Skeletal muscle tissue (tissue), 4 donors: Measurements from ENCODE around the gene GABARAPL2. TPM values are rescaled to one million over a fixed set of nuclear protein-coding genes. Genes with fewer than 3 reads are reported as not detected.

Experiments used
- H3K27ac ChIP-seq: one replicate; pipeline ENCODE4 v1.7.0; 2013; ENCODE audit warnings: mild to moderate bottlenecking, low read depth, low read length, inconsistent platforms
- H3K27me3 ChIP-seq, 3 donors: one replicate each; pipeline ENCODE4 v1.7.0; 2013; ENCODE audit warnings: low read length in 3 of 3; ENCODE audit not compliant: control insufficient read depth in 3 of 3, insufficient read depth in 3 of 3
- H3K36me3 ChIP-seq, 3 donors: one replicate each; pipeline ENCODE4 v1.7.0; 2013; ENCODE audit warnings: low read length in 3 of 3; ENCODE audit not compliant: control insufficient read depth in 3 of 3, insufficient read depth in 3 of 3
- H3K4me1 ChIP-seq, 3 donors: one replicate each; pipeline ENCODE4 v1.7.0; 2013; ENCODE audit warnings: low read length in 3 of 3, mild to moderate bottlenecking in 3 of 3; ENCODE audit not compliant: control insufficient read depth in 3 of 3, insufficient read depth in 3 of 3
- H3K4me3 ChIP-seq, 3 donors: one replicate each; pipeline ENCODE4 v1.7.0; 2013; ENCODE audit warnings: low read length in 3 of 3
- H3K9ac ChIP-seq, 3 donors: one replicate each; pipeline ENCODE4 v1.7.0; 2013; ENCODE audit warnings: low read length in 3 of 3, mild to moderate bottlenecking in 3 of 3, moderate library complexity in 2 of 3, low read depth in 1 of 3
- H3K9me3 ChIP-seq, 3 donors: one replicate each; pipeline ENCODE4 v1.7.0; 2013; ENCODE audit warnings: low read length in 3 of 3; ENCODE audit not compliant: control insufficient read depth in 3 of 3
- total RNA-seq: library from RNA; depleted of rRNA; stranded (reverse); fragments of >200 nt; gene quantifications from one replicate; pipeline ENCODE4 v1.2.3, GENCODE V29; 2014
- donor health status: Osteomylitis.

GABARAPL2 gene
- total RNA-seq = 67.8 TPM

DNA sequence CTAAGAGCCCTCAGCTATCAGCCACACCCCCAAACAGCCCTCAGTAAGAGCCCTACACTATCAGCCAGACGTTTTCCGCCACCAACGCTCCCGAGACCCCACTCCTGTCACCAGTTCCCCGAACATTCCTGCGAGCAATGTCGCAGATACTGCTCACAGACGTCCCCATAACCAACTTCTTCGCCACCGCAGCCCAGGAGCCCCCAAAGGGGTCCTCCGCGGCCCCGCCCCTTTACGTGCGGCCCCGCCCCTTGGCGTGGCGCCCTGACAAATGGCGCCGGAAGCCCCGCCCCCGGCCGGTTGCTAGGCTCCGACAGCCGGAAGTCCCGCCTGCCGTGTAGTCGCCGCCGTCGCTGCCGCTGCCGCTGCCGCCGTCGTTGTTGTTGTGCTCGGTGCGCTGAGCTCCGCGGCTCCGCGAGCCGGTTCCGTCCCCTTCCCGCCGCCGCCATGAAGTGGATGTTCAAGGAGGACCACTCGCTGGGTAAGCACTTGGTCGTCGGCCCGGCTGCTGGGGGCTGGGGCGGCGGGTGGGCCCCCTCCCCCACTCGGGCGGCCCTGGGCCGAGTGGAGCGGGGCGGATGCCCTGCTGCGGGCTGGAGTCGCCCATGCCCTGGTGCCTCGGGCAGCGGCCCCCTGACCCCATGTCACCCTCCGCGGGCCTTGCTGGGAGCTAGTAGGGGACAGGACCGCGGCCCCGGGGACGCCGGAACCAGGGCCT, at the start of gene GABARAPL2:
TSS of gene GABARAPL2 (plus strand) at position 340 of the 718 bp plus-strand sequence. CDS start at position 448, 108 bp downstream.
- peaks cover 25 to 48% (median 36%) of the 10 kb centered on the region in 3 donors for H3K4me1 ChIP-seq
- H3K27ac ChIP-seq = peak within 1 kb of the TSS; percentile 84
- H3K36me3 ChIP-seq = peaks cover 23 to 35% (median 29%) of the 10 kb centered on the region in 3 donors
- no peaks in the 10 kb centered on the region for H3K9me3 ChIP-seq
- no peaks in the 10 kb centered on the region for H3K27me3 ChIP-seq
- H3K9ac ChIP-seq = peak within 1 kb of the TSS; percentile 92 to 94 (median 93)
- H3K4me3 ChIP-seq = peak within 1 kb of the TSS; percentile 82 to 96 (median 92)

DNA sequence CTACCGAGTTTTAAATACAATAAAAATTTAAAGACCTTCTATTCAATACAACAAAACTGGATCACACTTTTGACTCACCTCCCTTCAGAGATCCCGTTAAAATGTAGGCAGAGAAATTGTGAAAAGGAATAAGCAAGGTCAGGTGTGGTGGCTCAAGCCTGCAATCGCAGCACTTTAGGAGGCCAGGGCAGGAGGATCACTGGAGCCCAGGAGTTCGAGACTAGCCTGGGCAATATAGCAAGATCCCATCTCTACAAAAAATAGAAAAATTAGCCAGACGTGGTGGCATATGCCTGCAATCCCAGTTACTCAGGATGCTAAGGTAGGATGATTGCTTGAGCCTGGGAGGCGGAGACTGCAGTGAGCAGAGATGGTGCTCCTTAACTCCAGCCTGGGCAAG, 47.0 kb upstream of the GABARAPL2 start:
- Histone ChIP-seq H3K4me1 (peaks cover 0 to 9% (median 5%) of the 10 kb centered on the region in 3 donors), H3K9me3 (no peaks in the 10 kb centered on the region), H3K4me3 (no peak overlapping the region), H3K36me3 (no peaks in the 10 kb centered on the region), H3K27ac (no peak overlapping the region), H3K9ac (no peak overlapping the region), H3K27me3 (no peaks in the 10 kb centered on the region)

DNA sequence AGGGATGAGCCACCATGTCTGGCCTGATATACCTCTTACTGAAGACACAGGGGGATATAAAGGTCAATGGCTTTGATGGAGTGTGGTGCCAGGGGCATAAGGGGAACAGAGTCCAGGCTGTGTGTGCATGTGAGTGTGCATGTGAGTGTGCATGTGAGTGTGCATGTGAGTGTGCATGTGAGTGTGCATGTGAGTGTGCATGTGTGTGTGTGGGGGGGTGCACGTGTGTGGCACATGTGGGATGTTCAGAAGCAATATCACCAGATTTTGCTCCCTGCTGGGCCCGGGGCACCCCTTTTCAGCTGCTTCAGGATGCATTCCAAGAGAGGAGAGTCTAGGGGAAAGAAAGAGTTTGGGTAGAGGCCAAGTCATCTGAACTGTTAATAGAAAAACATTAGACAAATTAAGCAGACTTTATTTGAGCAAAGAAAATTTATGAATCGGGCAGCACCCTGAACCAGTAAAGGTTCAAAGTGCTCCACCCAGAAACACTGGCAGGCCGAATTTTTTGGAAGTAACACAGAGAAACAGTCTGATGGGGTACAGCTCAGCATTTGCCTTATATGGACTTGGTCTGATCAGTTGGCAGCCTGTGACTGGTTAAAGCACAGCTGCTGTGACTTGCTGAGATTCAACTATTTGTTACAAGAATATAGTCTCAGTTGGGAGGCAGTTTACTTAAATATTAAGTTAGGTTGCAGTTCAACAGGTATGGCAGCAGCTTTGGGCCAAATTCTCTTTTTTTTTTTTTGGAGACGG, 40.0 kb upstream of the GABARAPL2 start:
- Histone ChIP-seq H3K4me1 (no peaks in the 10 kb centered on the region), H3K36me3 (no peaks in the 10 kb centered on the region), H3K4me3 (no peak overlapping the region), H3K9ac (no peak overlapping the region), H3K27me3 (no peaks in the 10 kb centered on the region), H3K27ac (no peak overlapping the region), H3K9me3 (no peaks in the 10 kb centered on the region)

DNA sequence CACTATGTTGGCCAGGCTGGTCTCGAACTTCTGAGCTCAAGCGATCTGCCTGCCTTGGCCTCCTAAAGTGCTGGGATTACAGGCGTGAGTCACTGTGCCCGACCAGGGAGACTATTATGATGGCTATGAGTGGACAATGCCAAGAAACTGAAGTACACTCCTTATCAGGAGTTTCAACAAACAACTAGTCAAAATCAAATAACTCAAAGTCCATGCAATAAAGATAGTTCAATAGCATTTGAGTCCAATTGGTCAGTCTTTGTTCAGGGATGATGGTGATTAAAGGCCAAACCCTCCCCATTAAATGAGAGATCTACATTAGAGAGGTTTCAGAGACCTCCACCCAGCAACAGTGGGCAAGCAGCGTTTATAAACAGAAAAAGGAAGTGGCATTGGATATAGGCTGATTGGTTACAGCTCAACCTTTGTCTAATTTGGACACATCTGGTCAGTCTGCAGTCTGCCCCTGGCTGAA, 38.3 kb upstream of the GABARAPL2 start:
- Histone ChIP-seq H3K36me3 (peaks cover 0 to 2% (median 0%) of the 10 kb centered on the region in 3 donors), H3K9me3 (no peaks in the 10 kb centered on the region), H3K9ac (no peak overlapping the region), H3K4me3 (no peak overlapping the region), H3K27me3 (no peaks in the 10 kb centered on the region), H3K4me1 (no peaks in the 10 kb centered on the region), H3K27ac (no peak overlapping the region)

DNA sequence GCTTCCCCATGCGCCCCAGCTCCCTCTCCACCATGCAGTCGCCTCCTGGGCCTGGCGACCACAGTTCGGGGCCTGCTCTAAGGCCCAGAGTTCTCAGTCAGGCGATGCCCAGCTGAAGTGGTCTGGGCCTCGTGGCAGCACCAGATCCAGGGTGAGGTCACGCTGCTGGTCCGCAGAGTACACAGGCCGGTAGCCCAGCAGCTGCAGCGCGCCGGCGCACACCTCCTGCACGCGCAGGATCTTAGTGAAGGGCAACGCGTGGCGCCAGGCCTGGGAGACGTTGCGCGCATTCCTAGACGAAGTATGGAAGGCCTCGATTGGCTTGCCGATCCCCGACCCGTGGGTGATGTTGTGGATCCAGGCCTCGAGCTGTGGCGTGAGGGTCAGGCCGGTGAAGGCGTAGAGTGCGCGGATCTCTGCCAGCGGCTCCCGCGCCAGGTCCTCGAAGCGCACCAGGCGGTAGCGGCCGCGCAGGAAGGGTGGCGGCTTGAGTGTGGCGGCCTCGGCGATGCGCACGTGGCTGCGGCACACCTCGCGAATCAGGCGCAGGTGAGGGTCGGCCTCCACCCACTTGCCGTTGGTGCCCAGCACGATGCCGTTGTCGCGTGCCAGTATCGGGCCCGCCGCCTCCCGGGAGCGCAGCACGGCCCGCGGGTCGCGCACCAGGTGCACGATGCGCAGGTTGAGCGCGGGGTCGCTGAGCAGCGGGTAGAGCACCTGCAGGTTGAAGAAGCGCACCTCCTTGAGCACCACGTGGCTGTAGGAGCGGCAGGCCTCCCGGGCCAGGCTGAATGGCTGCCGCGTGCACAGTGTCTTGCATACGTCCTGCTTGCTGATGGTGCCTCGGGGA, 36.9 kb upstream of the GABARAPL2 start:
- H3K36me3 ChIP-seq = peaks cover 0 to 2% (median 0%) of the 10 kb centered on the region in 3 donors
- no peak overlapping the region for H3K9ac ChIP-seq
- H3K27me3 ChIP-seq = no peaks in the 10 kb centered on the region

GRCh38 chr16:75529959-75530358, 36.2 kb upstream of the GABARAPL2 start:
- Histone ChIP-seq H3K9ac (no peak overlapping the region), H3K27me3 (no peaks in the 10 kb centered on the region), H3K36me3 (peaks cover 0 to 2% (median 0%) of the 10 kb centered on the region in 3 donors), H3K4me3 (no peak overlapping the region), H3K4me1 (no peaks in the 10 kb centered on the region), H3K27ac (no peak overlapping the region), H3K9me3 (no peaks in the 10 kb centered on the region)

More for the DNA sequence above, 36.9 kb upstream of the GABARAPL2 start:
- Histone ChIP-seq H3K4me1 (no peaks in the 10 kb centered on the region), H3K9me3 (no peaks in the 10 kb centered on the region), H3K27ac (no peak overlapping the region), H3K4me3 (no peak overlapping the region)

DNA sequence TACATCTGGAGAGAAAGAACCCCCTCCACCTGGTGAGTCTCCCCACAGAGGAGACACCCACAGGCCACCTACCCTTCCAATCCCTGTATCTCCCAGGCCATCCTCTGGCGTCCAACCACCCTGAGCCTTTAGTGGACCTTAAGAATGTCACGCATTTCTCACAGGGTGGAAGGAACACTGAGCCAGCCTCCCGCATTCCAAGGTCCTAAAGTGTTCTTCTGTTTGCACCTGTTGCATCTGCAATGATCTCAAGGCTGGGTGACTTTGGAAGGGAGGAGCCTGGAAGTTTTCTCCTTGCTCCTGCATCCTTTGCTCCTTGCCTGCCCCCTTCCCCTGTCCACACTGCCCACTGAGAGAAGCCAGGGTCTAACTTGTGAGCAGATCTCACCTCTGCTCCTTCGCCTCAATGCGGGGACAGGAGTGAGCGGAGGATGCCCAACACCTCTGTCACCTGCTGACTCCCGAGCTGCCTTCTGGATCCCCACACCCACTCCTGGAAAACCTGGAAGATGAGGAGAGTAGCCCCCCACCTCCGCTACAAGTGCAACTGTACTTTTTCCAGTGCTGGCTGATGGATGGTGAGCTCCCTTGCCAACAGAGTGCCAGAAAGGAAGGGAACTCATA, 33.9 kb upstream of the GABARAPL2 start:
- Histone ChIP-seq H3K9ac (no peak overlapping the region), H3K4me3 (no peak overlapping the region), H3K9me3 (no peaks in the 10 kb centered on the region), H3K27me3 (no peaks in the 10 kb centered on the region), H3K36me3 (peaks cover 0 to 2% (median 0%) of the 10 kb centered on the region in 3 donors), H3K27ac (no peak overlapping the region), H3K4me1 (no peaks in the 10 kb centered on the region)

DNA sequence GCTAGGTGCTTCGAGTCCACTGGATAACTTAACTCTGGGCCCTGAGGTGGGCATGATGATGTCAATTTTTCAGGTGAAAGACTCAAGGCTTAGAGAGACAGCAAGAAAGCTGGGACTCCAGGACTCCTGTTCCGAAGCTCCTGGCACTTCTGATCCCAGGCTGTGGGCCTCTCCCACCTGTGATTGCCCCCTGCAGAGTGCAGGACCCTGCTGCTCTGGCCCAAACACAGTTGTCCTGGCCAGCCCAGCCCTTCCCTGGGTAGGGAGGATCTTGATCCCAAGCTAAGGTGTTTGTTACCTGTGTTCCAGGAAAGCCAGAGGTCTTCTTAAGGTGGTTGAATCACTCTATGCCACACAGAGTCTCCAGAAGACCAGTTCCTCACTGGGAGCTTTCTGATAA, 33.4 kb upstream of the GABARAPL2 start:
- H3K9me3 ChIP-seq = no peaks in the 10 kb centered on the region
- no peak overlapping the region for H3K4me3 ChIP-seq
- H3K36me3 ChIP-seq = peaks cover 0 to 2% (median 0%) of the 10 kb centered on the region in 3 donors
- no peaks in the 10 kb centered on the region for H3K27me3 ChIP-seq
- no peaks in the 10 kb centered on the region for H3K4me1 ChIP-seq
- H3K27ac ChIP-seq = no peak overlapping the region
- H3K9ac ChIP-seq = no peak overlapping the region

DNA sequence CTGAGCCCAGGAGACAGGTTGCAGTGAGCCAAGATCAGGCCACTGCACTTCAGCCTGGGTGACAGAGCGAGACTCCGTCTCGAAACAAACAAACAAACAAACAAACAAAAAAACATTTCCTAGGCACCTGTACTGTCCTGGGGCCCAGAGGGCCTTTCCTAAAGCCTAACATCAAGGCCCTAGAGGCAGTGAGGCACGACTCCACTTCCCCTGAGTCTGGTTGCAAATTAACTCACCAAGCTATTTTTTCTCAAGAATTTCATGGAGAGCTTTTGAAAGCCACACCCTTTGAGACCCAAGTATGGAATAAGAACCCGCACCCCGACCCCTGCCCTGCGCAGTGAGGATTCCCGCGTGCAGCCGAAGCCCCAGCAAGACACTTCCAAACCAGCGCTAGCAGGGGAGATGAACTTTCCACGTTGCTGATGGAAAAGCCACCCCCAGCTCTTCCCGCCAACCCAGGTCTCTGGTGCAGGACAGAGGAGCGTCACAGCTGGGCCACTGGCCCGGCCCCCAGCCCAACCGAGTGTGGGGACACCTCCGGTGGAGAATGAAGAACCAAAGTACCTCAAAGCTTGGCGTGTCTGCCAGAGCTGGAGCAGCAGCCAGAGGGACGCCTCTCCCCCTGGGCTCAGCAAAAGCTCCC, 31.5 kb upstream of the GABARAPL2 start:
- Histone ChIP-seq H3K4me3 (no peak overlapping the region), H3K27ac (no peak overlapping the region), H3K9me3 (no peaks in the 10 kb centered on the region), H3K4me1 (no peaks in the 10 kb centered on the region), H3K9ac (no peak overlapping the region), H3K36me3 (peaks cover 0 to 2% (median 0%) of the 10 kb centered on the region in 3 donors), H3K27me3 (no peaks in the 10 kb centered on the region)
